OCI-LY1 (cell line): ENCODE data around the gene SCOC.

ENCODE experiments used
- EZH2 ChIP-seq: fragments of 200-600 bp; sonication (generic), shearing (Covaris generic); IDR thresholded peaks from 2 replicates; pipeline ENCODE4 v1.8.0; 2017; ENCODE audit warnings: borderline replicate concordance, mixed run types, mild to moderate bottlenecking, antibody characterized with exemption, low read length, moderate library complexity, mixed read lengths
- TF ChIP-seq, protein P1 (sequence below): fragments of 200-600 bp; sonication (generic), shearing (Covaris generic); IDR thresholded peaks from 2 replicates; pipeline ENCODE4 v1.5.1; 2017; ENCODE audit warnings: mild to moderate bottlenecking, antibody characterized with exemption, low read length, moderate library complexity, mixed read lengths

DNA sequence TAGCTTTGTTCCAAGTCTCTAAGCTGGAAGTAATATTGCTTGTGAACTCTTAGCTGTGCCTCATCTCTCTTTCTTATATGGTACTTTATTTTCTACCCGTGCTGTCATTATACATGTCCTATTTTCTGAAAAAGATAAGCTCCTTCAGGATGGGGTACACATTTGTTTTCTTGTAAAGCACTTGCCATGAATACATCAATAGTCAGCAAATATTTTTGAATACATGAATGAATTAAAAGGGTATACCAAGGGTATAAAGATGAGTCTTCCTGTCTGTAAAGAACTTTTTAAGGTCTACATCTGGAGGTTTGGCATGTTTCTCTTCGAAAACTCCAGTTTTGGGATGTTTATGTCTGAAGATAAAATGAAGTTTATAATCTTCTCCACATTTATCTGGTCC is 26.7 kb downstream of the SCOC start:
- TF ChIP-seq, protein P1, sequence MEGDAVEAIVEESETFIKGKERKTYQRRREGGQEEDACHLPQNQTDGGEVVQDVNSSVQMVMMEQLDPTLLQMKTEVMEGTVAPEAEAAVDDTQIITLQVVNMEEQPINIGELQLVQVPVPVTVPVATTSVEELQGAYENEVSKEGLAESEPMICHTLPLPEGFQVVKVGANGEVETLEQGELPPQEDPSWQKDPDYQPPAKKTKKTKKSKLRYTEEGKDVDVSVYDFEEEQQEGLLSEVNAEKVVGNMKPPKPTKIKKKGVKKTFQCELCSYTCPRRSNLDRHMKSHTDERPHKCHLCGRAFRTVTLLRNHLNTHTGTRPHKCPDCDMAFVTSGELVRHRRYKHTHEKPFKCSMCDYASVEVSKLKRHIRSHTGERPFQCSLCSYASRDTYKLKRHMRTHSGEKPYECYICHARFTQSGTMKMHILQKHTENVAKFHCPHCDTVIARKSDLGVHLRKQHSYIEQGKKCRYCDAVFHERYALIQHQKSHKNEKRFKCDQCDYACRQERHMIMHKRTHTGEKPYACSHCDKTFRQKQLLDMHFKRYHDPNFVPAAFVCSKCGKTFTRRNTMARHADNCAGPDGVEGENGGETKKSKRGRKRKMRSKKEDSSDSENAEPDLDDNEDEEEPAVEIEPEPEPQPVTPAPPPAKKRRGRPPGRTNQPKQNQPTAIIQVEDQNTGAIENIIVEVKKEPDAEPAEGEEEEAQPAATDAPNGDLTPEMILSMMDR: no peak
- TF ChIP-seq EZH2: no peak
